Common myeloid progenitor, CD34-positive (primary cell): ENCODE results near the gene MAP3K20.

Experiments used
- CTCF ChIA-PET: fragments of 350-600 bp; sonication (Branson Sonifier 250); formaldehyde crosslinking; loops from one replicate; lab custom pipeline; 2021; ENCODE audit warnings: antibody characterized with exemption; lab: Charles Lee
- POLR2A ChIA-PET: fragments of 350-600 bp; sonication (Branson Sonifier 250); formaldehyde crosslinking; loops from one replicate; lab custom pipeline; 2021; ENCODE audit warnings: antibody characterized with exemption; lab: Charles Lee
- DNase-seq, 3 donors: peaks; one replicate each; pipeline versions ENCODE4 v3.0.0 to v3.0.0-alpha.2; 2013
- H3K27ac ChIP-seq, 2 experiments: 1 replicate in 1 of 2; 2 replicates in 1 of 2; pipeline ENCODE4 v1.7.0; 2013; ENCODE audit warnings: inconsistent platforms in 2 of 2, low read length in 2 of 2, mild to moderate bottlenecking in 2 of 2, low read depth in 1 of 2, moderate library complexity in 1 of 2; ENCODE audit not compliant: severe bottlenecking in 2 of 2, insufficient read depth in 1 of 2, poor library complexity in 1 of 2
- H3K27me3 ChIP-seq, 5 experiments: replicated peaks in 2 of 5; 1 replicate in 3 of 5; 2 replicates in 2 of 5; pipeline versions ENCODE4 v1.6.1 to v1.7.0; 2013; ENCODE audit warnings: low read length in 4 of 5, mild to moderate bottlenecking in 2 of 5, moderate library complexity in 2 of 5, inconsistent platforms in 1 of 5; ENCODE audit not compliant: insufficient read depth in 5 of 5, control insufficient read depth in 4 of 5
- H3K36me3 ChIP-seq, 4 experiments: 1 replicate in 2 of 4; 2 replicates in 2 of 4; pipeline versions ENCODE4 v1.6.1 to v1.7.0; 2013; ENCODE audit warnings: low read length in 3 of 4, control low read depth in 1 of 4, mild to moderate bottlenecking in 1 of 4; ENCODE audit not compliant: control insufficient read depth in 4 of 4, insufficient read depth in 4 of 4
- H3K4me1 ChIP-seq, 4 experiments: 1 replicate in 3 of 4; 2 replicates in 1 of 4; pipeline versions ENCODE4 v1.6.1 to v1.7.1; 2013; ENCODE audit warnings: low read length in 3 of 4, mild to moderate bottlenecking in 3 of 4, control low read depth in 1 of 4, inconsistent platforms in 1 of 4, moderate library complexity in 1 of 4; ENCODE audit not compliant: control insufficient read depth in 4 of 4, insufficient read depth in 4 of 4; ENCODE audit errors: control extremely low read depth in 1 of 4
- H3K4me3 ChIP-seq, 7 experiments: 1 replicate in 4 of 7; 2 replicates in 3 of 7; pipeline versions ENCODE4 v1.5.1 to v1.7.0; 2013; ENCODE audit warnings: mild to moderate bottlenecking in 7 of 7, low read length in 6 of 7, moderate library complexity in 6 of 7, inconsistent platforms in 2 of 7, low read depth in 2 of 7, control low read depth in 1 of 7; ENCODE audit not compliant: insufficient read depth in 4 of 7, control insufficient read depth in 1 of 7; ENCODE audit errors: extremely low read depth in 1 of 7
- H3K9me3 ChIP-seq, 5 experiments: 1 replicate in 4 of 5; 2 replicates in 1 of 5; pipeline versions ENCODE4 v1.6.1 to v1.7.1; 2013; ENCODE audit warnings: low read length in 4 of 5, mild to moderate bottlenecking in 2 of 5, inconsistent platforms in 1 of 5, low read depth in 1 of 5, moderate library complexity in 1 of 5; ENCODE audit not compliant: control insufficient read depth in 4 of 5, insufficient read depth in 2 of 5; ENCODE audit errors: control extremely low read depth in 1 of 5
- WGBS: methylation state at CpG from one replicate; pipeline ENCODE4 v1.1.5; 2013; ENCODE audit not compliant: insufficient coverage; 5-methylcytosine and 5-hydroxymethylcytosine counted together

MAP3K20 gene

DNA sequence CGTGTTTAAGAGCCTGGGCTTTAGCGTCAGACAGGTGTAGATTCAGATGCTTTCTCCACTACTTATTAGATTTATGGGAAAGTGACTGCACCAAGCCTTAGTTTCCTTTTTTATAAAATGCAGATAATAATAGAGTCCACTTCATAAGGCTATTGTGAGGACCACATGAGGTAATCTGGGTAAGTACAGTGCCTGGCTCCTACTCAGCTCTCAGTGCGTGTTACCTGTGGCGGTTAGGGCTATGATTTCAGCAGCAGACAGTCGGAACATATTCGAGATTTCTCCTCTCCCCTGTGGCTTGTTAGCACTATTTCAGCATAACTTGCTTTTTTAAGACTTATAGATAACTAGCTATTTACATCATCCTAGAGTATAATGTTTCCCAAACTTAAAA lies 32.0 kb downstream of the MAP3K20 start:
- ChIA-PET CTCF (no interaction called here), POLR2A (no interaction called here)
- no peak for DNase-seq
- no peak overlapping the region for H3K27ac ChIP-seq
- H3K4me3 ChIP-seq = no peak overlapping the region
- no peaks in the 10 kb centered on the region for H3K4me1 ChIP-seq
- 96% methylated on average over 4 of the region's 6 CpGs for WGBS
- peaks cover 0 to 15% (median 2%) of the 10 kb centered on the region in 4 experiments for H3K36me3 ChIP-seq
- no peaks in the 10 kb centered on the region for H3K27me3 ChIP-seq
- H3K9me3 ChIP-seq = peaks cover 0 to 1% (median 0%) of the 10 kb centered on the region in 5 experiments

DNA sequence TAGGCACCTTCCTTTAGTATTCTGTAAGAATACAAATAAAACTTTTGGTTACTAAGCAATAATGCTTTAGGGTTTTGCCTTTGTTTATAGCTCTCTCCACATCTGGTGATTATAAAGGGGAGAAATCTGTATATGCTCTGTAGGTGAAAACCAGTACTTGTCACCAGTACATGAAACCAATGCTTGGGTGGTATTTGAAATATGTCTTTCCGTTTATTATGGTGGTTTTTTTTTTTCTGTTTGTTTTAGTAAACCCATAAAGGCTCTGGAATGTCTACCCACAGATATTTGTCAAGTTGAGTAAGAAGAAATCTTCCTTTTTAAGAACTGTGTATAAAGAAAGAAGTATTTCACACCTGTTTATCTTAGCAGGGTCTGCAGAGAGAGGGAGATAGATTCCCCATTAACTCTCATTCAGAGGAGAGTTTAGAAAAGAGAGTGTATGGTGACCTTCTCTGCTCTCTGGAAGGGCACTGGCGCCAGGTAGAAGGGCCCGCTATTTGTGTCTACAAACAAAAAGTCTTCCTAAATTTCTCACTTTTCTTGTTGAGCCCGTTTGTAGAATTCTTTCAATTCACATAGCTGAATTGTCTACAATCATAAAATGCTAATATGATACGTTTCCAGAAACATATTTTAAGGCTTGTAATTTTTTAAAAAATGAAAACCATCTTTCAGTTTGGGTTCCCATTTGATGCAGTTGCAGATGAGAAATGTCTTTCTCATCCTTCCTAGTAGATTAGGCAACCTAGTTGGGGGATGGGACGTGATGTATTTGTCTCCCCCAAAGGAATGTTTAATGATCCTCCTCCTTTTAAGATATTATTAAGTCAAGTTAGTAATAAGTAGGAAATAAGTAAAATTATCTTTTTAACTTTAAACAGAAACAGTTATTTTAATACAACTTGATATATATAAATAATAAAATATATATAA lies 33.9 kb downstream of the MAP3K20 start:
- DNase-seq = peak in 1 of 3 donors; percentile 8

DNA sequence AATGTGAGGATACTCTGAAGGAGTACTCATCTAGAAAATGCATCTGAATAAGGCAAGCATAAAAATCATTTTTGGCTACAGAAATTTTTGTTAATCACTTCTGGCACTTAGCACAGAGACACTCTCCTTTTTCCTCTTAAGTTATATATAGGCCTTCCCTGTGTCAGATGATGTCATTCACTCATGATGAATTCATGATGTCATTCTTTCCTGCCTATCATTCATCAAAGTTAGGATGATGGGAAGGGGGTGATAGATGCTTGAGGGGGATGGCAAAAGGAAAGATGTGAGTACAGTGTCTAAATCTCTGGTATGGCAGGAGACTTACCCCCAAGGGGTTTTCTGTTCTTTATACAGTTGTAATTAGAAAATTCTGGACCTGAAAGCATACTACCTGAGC lies 42.0 kb downstream of the MAP3K20 start:
- Histone ChIP-seq H3K36me3 (peaks cover 0 to 10% (median 4%) of the 10 kb centered on the region in 4 experiments), H3K27me3 (no peaks in the 10 kb centered on the region), H3K27ac (no peak overlapping the region), H3K4me1 (no peaks in the 10 kb centered on the region), H3K9me3 (no peaks in the 10 kb centered on the region), H3K4me3 (no peak overlapping the region)
- no peak for DNase-seq
- ChIA-PET CTCF (no interaction called here), POLR2A (no interaction called here)

More for the DNA sequence above, 33.9 kb downstream of the MAP3K20 start:
- ChIA-PET CTCF (interaction anchor here (0.6 kb wide), 1 partner anchor 130 kb away, joined by 3 read pairs; no protein-coding TSS in a partner anchor), POLR2A (interaction anchor here (0.6 to 0.7 kb wide), 2 partner anchors 139 to 1033 kb away, joined by 4 read pairs; no protein-coding TSS in a partner anchor)
- Histone ChIP-seq H3K4me3 (no peak overlapping the region), H3K36me3 (peaks cover 0 to 15% (median 1%) of the 10 kb centered on the region in 4 experiments), H3K27me3 (no peaks in the 10 kb centered on the region), H3K27ac (no peak overlapping the region), H3K9me3 (peaks cover 0 to 1% (median 0%) of the 10 kb centered on the region in 5 experiments), H3K4me1 (no peaks in the 10 kb centered on the region)
- no CpG with 5 or more reads among the region's 6 CpGs for WGBS

- WGBS = no CpG with 5 or more reads among the region's 1 CpG
- no peak overlapping the region for H3K4me3 ChIP-seq
- H3K4me1 ChIP-seq = no peaks in the 10 kb centered on the region
- POLR2A ChIA-PET = no interaction called here
- H3K9me3 ChIP-seq = no peaks in the 10 kb centered on the region
- H3K27ac ChIP-seq = no peak overlapping the region
- no peaks in the 10 kb centered on the region for H3K27me3 ChIP-seq
- DNase-seq = no peak
- CTCF ChIA-PET = no interaction called here
- H3K36me3 ChIP-seq = peaks cover 0 to 10% (median 7%) of the 10 kb centered on the region in 4 experiments
Observed at GRCh38 chr2:173118395-173118794, 42.7 kb downstream of the MAP3K20 start.

DNA sequence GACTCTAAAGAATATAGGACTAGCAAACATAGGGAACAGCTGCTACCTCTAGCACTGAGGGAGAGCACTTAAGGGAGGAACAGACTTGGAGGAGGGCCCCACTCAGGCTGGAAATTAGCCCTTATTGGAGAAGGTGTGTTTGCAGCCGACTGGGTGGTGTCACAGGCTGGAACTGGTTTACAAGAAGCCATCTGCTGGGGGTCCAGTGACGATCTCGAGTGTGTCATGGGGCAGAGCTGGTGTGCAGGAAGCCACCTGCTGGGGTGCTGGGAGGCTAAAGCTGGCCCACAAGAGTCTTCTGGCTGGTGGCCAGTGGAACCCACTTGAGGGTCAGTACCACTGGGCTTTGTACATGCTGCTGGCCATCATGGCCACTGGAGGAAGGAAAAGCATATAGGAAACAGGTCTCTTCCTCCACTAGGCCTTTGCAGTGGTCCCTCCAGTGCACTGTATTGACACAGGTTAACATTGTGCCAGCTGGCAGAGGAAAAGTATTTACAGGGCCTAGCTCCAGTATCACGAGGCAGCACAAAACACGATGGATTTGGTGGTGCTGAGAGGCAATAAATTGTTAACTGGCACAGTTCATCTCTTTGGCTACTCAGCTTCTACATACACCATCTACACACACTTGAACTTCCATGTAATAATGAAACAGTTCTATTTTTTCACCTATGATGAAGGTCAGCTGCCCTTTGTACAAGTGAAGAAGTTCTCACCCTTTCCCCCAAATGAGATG lies 43.6 kb downstream of the MAP3K20 start:
- no peaks in the 10 kb centered on the region for H3K4me1 ChIP-seq

DNA sequence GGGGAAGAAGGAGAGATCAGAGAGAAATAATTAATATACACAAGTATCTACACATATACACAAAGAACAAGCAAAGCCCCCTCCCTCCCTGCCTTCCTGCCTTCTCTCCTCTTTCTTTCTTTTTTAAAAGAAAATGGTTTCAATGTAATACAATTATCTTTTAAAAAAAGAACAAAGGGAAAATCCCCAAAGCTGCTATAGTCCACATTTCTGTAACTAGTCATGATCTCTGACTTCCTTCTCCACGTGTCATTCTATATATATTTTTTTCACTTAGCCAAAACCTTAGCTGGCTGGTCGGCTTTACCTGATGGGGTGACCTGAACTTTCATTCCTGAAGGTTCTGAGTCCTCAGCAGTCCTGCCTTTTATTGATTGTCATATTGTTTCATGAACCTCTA lies 44.3 kb downstream of the MAP3K20 start:
- no peak overlapping the region for H3K4me3 ChIP-seq
- WGBS = 100% methylated on average over 1 of the region's 2 CpGs
- H3K27me3 ChIP-seq = no peaks in the 10 kb centered on the region
- no peaks in the 10 kb centered on the region for H3K9me3 ChIP-seq
- peaks cover 0 to 6% (median 0%) of the 10 kb centered on the region in 4 experiments for H3K4me1 ChIP-seq
- CTCF ChIA-PET = no interaction called here
- no peak overlapping the region for H3K27ac ChIP-seq
- peaks cover 0 to 14% (median 7%) of the 10 kb centered on the region in 4 experiments for H3K36me3 ChIP-seq
- POLR2A ChIA-PET = no interaction called here
- no peak for DNase-seq

More for the DNA sequence above, 43.6 kb downstream of the MAP3K20 start:
- 86% methylated on average over 4 of the region's 5 CpGs for WGBS
- ChIA-PET CTCF (interaction anchor here (0.9 kb wide), 1 partner anchor 28 kb away, joined by 4 read pairs; no protein-coding TSS in a partner anchor), POLR2A (no interaction called here)
- no peak for DNase-seq
- H3K9me3 ChIP-seq = no peaks in the 10 kb centered on the region
- no peaks in the 10 kb centered on the region for H3K27me3 ChIP-seq
- H3K36me3 ChIP-seq = peaks cover 0 to 11% (median 7%) of the 10 kb centered on the region in 4 experiments
- H3K4me3 ChIP-seq = no peak overlapping the region
- no peak overlapping the region for H3K27ac ChIP-seq
